Erythroblast (primary cell): Measurements from ENCODE around the gene ZBTB49.

ENCODE experiments used
- GATA1 ChIP-seq: IDR thresholded peaks from 2 replicates; pipeline ENCODE4 v1.6.1; 2011; ENCODE audit warnings: low read depth, mild to moderate bottlenecking, control low read depth, low read length, moderate library complexity
- POLR2A ChIP-seq: IDR thresholded peaks from 2 replicates; pipeline ENCODE4 v1.6.1; 2011; ENCODE audit warnings: mild to moderate bottlenecking, low read length

DNA sequence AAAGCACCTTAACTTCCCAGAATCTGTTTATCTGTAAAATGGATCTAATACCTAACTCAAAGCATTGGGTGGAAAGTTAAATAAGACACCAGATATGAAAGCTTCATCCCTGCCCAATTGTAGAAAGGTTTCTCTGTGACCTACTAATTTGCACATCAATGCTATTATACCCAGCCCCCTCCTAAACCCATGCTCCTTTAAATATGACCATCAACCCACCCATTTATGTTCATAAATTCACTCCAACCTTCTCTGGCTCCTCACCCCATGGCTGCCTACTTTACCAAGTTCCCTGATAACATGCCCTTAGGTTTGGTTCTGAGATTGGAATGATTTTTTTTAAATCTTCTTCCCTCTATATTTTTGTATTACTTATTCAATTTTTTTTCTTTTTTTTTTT, 2.0 kb upstream of the ZBTB49 start:
- TF ChIP-seq POLR2A (no peak), GATA1 (no peak)
